Ishikawa (cell line): ENCODE results near the gene DNAH2.

Experiments used
- CEBPB ChIP-seq: IDR thresholded peaks from 2 replicates; pipeline ENCODE4 v1.6.1; 2012
- CREB1 ChIP-seq: IDR thresholded peaks from 2 replicates; pipeline ENCODE4 v1.6.1; 2012; ENCODE audit warnings: low read depth
- EGR1 ChIP-seq: IDR thresholded peaks from 2 replicates; pipeline ENCODE4 v1.6.1; 2012
- EP300 ChIP-seq: IDR thresholded peaks from 2 replicates; pipeline ENCODE4 v1.6.1; 2012; ENCODE audit warnings: borderline replicate concordance
- FOXM1 ChIP-seq: IDR thresholded peaks from 2 replicates; pipeline ENCODE4 v1.6.1; 2012; ENCODE audit warnings: low read depth, borderline replicate concordance
- MAX ChIP-seq: IDR thresholded peaks from 2 replicates; pipeline ENCODE4 v1.6.1; 2012
- NFIC ChIP-seq: IDR thresholded peaks from 2 replicates; pipeline ENCODE4 v1.6.1; 2012
- RAD21 ChIP-seq: IDR thresholded peaks from 2 replicates; pipeline ENCODE4 v1.6.1; 2012; ENCODE audit warnings: low read depth
- TAF1 ChIP-seq: IDR thresholded peaks from 2 replicates; pipeline ENCODE4 v1.6.1; 2012; ENCODE audit warnings: low read depth, mild to moderate bottlenecking
- TCF12 ChIP-seq: IDR thresholded peaks from 2 replicates; pipeline ENCODE4 v1.6.1; 2012; ENCODE audit warnings: low read depth
- TEAD4 ChIP-seq: IDR thresholded peaks from 2 replicates; pipeline ENCODE4 v1.6.1; 2012
- USF1 ChIP-seq: IDR thresholded peaks from 2 replicates; pipeline ENCODE4 v1.6.1; 2012
- YY1 ChIP-seq: IDR thresholded peaks from 2 replicates; pipeline ENCODE4 v1.6.1; 2012; ENCODE audit warnings: low read depth
- ZBTB7A ChIP-seq: IDR thresholded peaks from 2 replicates; pipeline ENCODE4 v1.6.1; 2012; ENCODE audit warnings: low read depth
- TF ChIP-seq, protein P1 (sequence below): IDR thresholded peaks from 2 replicates; pipeline ENCODE4 v1.6.1; 2012; ENCODE audit warnings: low read depth, mild to moderate bottlenecking

Gene DNAH2

DNA sequence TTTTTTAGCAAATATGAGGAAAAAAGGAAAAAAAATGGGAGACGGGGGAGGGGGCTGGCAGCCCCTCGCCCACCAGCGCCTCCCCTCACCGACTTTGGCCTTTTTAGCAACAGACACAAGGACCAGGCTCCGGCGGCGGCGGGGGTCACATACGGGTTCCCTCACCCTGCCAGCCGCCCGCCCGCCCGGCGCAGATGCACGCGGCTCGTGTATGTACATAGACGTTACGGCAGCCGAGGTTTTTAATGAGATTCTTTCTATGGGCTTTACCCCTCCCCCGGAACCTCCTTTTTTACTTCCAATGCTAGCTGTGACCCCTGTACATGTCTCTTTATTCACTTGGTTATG lies 136.1 kb downstream of the DNAH2 start:
- no peak for TF ChIP-seq CREB1
- no peak for TF ChIP-seq CEBPB
- TF ChIP-seq, protein P1, sequence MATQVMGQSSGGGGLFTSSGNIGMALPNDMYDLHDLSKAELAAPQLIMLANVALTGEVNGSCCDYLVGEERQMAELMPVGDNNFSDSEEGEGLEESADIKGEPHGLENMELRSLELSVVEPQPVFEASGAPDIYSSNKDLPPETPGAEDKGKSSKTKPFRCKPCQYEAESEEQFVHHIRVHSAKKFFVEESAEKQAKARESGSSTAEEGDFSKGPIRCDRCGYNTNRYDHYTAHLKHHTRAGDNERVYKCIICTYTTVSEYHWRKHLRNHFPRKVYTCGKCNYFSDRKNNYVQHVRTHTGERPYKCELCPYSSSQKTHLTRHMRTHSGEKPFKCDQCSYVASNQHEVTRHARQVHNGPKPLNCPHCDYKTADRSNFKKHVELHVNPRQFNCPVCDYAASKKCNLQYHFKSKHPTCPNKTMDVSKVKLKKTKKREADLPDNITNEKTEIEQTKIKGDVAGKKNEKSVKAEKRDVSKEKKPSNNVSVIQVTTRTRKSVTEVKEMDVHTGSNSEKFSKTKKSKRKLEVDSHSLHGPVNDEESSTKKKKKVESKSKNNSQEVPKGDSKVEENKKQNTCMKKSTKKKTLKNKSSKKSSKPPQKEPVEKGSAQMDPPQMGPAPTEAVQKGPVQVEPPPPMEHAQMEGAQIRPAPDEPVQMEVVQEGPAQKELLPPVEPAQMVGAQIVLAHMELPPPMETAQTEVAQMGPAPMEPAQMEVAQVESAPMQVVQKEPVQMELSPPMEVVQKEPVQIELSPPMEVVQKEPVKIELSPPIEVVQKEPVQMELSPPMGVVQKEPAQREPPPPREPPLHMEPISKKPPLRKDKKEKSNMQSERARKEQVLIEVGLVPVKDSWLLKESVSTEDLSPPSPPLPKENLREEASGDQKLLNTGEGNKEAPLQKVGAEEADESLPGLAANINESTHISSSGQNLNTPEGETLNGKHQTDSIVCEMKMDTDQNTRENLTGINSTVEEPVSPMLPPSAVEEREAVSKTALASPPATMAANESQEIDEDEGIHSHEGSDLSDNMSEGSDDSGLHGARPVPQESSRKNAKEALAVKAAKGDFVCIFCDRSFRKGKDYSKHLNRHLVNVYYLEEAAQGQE = no peak
- TF ChIP-seq TEAD4 = no peak
- TF ChIP-seq RAD21 = no peak
- TF ChIP-seq TAF1 = no peak
- no peak for TF ChIP-seq FOXM1
- TF ChIP-seq ZBTB7A = no peak
- no peak for TF ChIP-seq MAX
- TF ChIP-seq TCF12 = no peak
- no peak for TF ChIP-seq YY1
- TF ChIP-seq NFIC = no peak
- no peak for TF ChIP-seq EGR1
- TF ChIP-seq USF1 = no peak
- no peak for TF ChIP-seq EP300

DNA sequence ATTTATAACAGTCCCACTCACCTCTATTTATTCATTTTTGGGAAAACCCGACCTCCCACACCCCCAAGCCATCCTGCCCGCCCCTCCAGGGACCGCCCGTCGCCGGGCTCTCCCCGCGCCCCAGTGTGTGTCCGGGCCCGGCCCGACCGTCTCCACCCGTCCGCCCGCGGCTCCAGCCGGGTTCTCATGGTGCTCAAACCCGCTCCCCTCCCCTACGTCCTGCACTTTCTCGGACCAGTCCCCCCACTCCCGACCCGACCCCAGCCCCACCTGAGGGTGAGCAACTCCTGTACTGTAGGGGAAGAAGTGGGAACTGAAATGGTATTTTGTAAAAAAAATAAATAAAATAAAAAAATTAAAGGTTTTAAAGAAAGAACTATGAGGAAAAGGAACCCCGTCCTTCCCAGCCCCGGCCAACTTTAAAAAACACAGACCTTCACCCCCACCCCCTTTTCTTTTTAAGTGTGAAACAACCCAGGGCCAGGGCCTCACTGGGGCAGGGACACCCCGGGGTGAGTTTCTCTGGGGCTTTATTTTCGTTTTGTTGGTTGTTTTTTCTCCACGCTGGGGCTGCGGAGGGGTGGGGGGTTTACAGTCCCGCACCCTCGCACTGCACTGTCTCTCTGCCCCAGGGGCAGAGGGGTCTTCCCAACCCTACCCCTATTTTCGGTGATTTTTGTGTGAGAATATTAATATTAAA lies 136.7 kb downstream of the DNAH2 start:
- TF ChIP-seq MAX = no peak
- TF ChIP-seq NFIC = no peak
- no peak for TF ChIP-seq CREB1
- no peak for TF ChIP-seq ZBTB7A
- no peak for TF ChIP-seq TCF12
- TF ChIP-seq CEBPB = no peak
- no peak for TF ChIP-seq YY1
- TF ChIP-seq, protein P1 = no peak
- TF ChIP-seq USF1 = no peak
- TF ChIP-seq TEAD4 = no peak
- no peak for TF ChIP-seq EGR1

DNA sequence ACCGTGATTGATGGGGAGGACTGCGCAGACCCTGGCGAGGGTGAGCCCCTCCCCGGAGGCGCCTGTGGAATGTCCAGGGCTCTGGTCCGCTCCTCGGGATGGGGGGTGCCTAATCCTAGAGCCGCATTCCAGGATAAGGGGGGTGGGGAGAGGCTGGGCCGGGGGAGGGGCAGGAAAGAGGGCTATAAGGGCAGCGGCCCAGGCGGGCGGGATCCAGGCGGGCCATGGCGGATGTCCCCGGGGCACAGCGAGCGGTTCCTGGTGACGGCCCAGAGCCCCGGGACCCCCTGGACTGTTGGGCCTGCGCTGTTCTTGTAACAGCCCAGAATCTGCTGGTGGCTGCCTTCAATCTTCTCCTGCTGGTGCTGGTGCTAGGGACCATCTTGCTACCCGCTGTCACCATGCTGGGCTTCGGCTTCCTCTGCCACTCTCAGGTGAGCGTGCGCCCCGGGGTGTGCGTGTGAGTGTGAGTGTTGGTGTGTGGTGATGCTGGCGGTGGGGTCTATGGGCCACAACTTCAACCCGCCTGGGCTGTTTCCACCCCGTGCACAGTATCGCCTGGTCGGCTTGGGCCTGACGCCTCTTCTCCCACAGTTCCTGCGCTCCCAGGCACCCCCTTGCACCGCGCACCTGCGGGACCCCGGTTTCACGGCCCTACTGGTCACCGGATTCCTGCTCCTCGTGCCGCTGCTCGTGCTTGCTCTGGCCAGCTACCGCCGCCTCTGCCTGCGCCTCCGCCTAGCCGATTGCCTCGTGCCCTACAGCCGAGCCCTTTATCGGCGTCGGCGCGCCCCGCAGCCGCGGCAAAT lies 137.5 kb downstream of the DNAH2 start, which contains the start of gene TMEM88:
Gene TMEM88, plus strand, starts transcription at position 216 of the 809 bp plus-strand sequence. Its CDS starts 9 bp downstream, at position 225.
- TF ChIP-seq CEBPB (no peak), TEAD4 (no peak)

- TF ChIP-seq MAX (no peak), ZBTB7A (no peak), TEAD4 (no peak), NFIC (no peak), TAF1 (no peak), CREB1 (no peak), CEBPB (no peak), EGR1 (no peak), EP300 (no peak), USF1 (no peak), TCF12 (no peak), YY1 (no peak), FOXM1 (no peak)
- TF ChIP-seq, protein P1 = no peak
Measured at GRCh38 chr17:7855660-7856010, 138.1 kb downstream of the DNAH2 start.
